Stimulated activated CD8-positive, alpha-beta memory T cell treated with anti-CD3 and anti-CD28 coated beads, Interleukin-7, amount 100 ng/mL, for 48 hours (primary cell): ENCODE results near the gene CDC42.

Experiments used
- DNase-seq, 2 donors: peaks; one replicate each; pipeline ENCODE4 v3.0.0-alpha.2; 2020; ENCODE audit warnings: low read depth in 1 of 2; ENCODE audit errors: extremely low read depth in 1 of 2

The CDC42 gene

GRCh38 chr1:22104865-22105437 lies 52.4 kb downstream of the CDC42 start:
- peak in 1 of 2 donors; percentile 18 for DNase-seq

GRCh38 chr1:22105611-22106207 lies 53.2 kb downstream of the CDC42 start:
- no peak for DNase-seq

- DNase-seq, result no peak
These were observed 54.6 kb downstream of the CDC42 start for GRCh38 chr1:22107126-22107525.

- no peak for DNase-seq
These were observed 56.0 kb downstream of the CDC42 start for GRCh38 chr1:22108339-22109105.

- no peak for DNase-seq
These were observed 57.5 kb downstream of the CDC42 start for GRCh38 chr1:22110016-22110415.

- no peak for DNase-seq
These were observed 58.6 kb downstream of the CDC42 start for GRCh38 chr1:22111115-22111514.

- no peak for DNase-seq
These were observed 59.1 kb downstream of the CDC42 start for GRCh38 chr1:22111620-22112019.

- no peak for DNase-seq
These were observed 60.0 kb downstream of the CDC42 start for GRCh38 chr1:22112554-22112953.

GRCh38 chr1:22114083-22115012 lies 61.8 kb downstream of the CDC42 start:
- no peak for DNase-seq

- DNase-seq, result no peak
These were observed 62.8 kb downstream of the CDC42 start for GRCh38 chr1:22115286-22115685.

- no peak for DNase-seq
These were observed 64.7 kb downstream of the CDC42 start for GRCh38 chr1:22117238-22117637.

- no peak for DNase-seq
These were observed 65.3 kb downstream of the CDC42 start for GRCh38 chr1:22117851-22118250.

- DNase-seq, result no peak
These were observed 65.9 kb downstream of the CDC42 start for GRCh38 chr1:22118291-22118992.

GRCh38 chr1:22119626-22120468 lies 67.3 kb downstream of the CDC42 start:
- DNase-seq, result no peak

- no peak for DNase-seq
These were observed 67.9 kb downstream of the CDC42 start for GRCh38 chr1:22120469-22120790.

- DNase-seq, result no peak
These were observed 69.0 kb downstream of the CDC42 start for GRCh38 chr1:22121421-22121911.

- no peak for DNase-seq
These were observed 70.0 kb downstream of the CDC42 start for GRCh38 chr1:22122273-22123070.

GRCh38 chr1:22123071-22123390 lies 70.5 kb downstream of the CDC42 start:
- no peak for DNase-seq

GRCh38 chr1:22123901-22124404 lies 71.4 kb downstream of the CDC42 start:
- DNase-seq, result no peak
